IMR-90 (cell line): ENCODE results near the gene SRCAP.

Experiments
- CTCF ChIP-seq: conservative IDR thresholded peaks from 2 replicates; pipeline ENCODE4 v1.5.1; 2012; ENCODE audit warnings: mild to moderate bottlenecking, low read depth, low read length, improper control_type of control experiment
- POLR2A ChIP-seq: IDR thresholded peaks from 2 replicates; pipeline ENCODE4 v1.6.1; 2012; ENCODE audit warnings: mild to moderate bottlenecking, low read depth, low read length
- RFX5 ChIP-seq: IDR thresholded peaks from 2 replicates; pipeline ENCODE4 v1.8.0; 2012; ENCODE audit warnings: low read depth, mild to moderate bottlenecking, low read length, moderate library complexity

DNA sequence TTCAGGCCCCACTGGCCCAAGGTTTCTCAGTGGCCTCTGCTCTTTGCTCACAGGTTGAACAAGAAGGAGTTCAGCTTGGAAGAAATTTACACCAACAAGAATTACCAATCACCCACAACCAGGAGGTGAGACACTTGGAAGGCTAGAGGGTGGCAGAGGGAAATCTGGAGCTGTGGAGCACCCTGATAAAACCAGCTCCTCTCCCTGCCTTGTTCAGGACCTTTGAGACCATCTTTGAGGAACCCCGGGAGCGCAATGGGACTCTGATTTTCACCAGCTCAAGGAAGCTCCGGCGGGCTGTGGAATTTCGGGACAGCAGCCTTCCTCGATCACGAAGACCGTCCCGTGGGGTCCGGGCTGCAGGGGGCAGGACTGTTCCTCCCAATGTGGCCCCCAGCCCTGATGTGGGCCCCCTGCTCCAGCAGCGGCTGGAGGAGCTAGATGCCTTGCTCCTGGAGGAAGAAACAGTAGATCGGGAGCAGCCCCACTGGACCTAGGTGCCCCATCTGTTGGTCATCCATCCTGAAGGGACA, 43.1 kb upstream of the SRCAP start:
- TF ChIP-seq RFX5, result no peak
- TF ChIP-seq POLR2A, result no peak
- TF ChIP-seq CTCF, result no peak
